GM12878 (cell line): ENCODE data around the gene PPP1R3E. TPM values are rescaled to one million over a fixed set of nuclear protein-coding genes. Genes with fewer than 3 reads are reported as not detected.
A peak's percentile ranks its signal among the peaks of the same experiment; 100 is the strongest.

Experiments
- BACH1 ChIP-seq: fragments of 450-650 bp; IDR thresholded peaks from 2 replicates; pipeline ENCODE4 v1.6.1; 2017; ENCODE audit warnings: mild to moderate bottlenecking, borderline replicate concordance
- BMI1 ChIP-seq: fragments of 450-650 bp; IDR thresholded peaks from 2 replicates; pipeline ENCODE4 v1.6.1; 2016; ENCODE audit warnings: mild to moderate bottlenecking, moderate library complexity, borderline replicate concordance
- EED ChIP-seq: sonication (generic); IDR thresholded peaks from 2 replicates; pipeline ENCODE4 v1.6.1; 2016; ENCODE audit warnings: antibody characterized with exemption, low read depth
- EGR1 ChIP-seq, 2 experiments: IDR thresholded peaks; 1 replicate in 1 of 2; 2 replicates in 1 of 2; pipeline ENCODE4 v1.6.1; 2011 to 2012; ENCODE audit warnings: low read depth in 2 of 2, low read length in 2 of 2, borderline replicate concordance in 1 of 2, mild to moderate bottlenecking in 1 of 2, moderate library complexity in 1 of 2
- ESRRA ChIP-seq: IDR thresholded peaks from 2 replicates; pipeline ENCODE4 v1.6.1; 2012; ENCODE audit warnings: mild to moderate bottlenecking, low read length, improper control_type of control experiment
- FOXM1 ChIP-seq: IDR thresholded peaks from 2 replicates; pipeline ENCODE4 v1.6.1; 2012; ENCODE audit warnings: low read depth, mild to moderate bottlenecking, inconsistent platforms, low read length, moderate library complexity
- HDGF ChIP-seq: fragments of 450-650 bp; IDR thresholded peaks from 2 replicates; pipeline ENCODE4 v1.6.1; 2016; ENCODE audit warnings: antibody characterized with exemption
- IRF4 ChIP-seq: IDR thresholded peaks from 2 replicates; pipeline ENCODE4 v1.6.1; 2011; ENCODE audit warnings: low read depth, low read length
- JUNB ChIP-seq: IDR thresholded peaks from 2 replicates; pipeline ENCODE4 v1.6.1; 2016; ENCODE audit warnings: antibody characterized with exemption, mild to moderate bottlenecking
- KAT2A ChIP-seq: conservative IDR thresholded peaks from 2 replicates; pipeline ENCODE4 v1.6.1; 2011; ENCODE audit warnings: low read depth, low read length; ENCODE audit not compliant: control insufficient read depth
- MTA3 ChIP-seq: IDR thresholded peaks from 2 replicates; pipeline ENCODE4 v1.6.1; 2012; ENCODE audit warnings: low read length, inconsistent platforms, borderline replicate concordance
- NKRF ChIP-seq: fragments of 450-650 bp; conservative IDR thresholded peaks from 2 replicates; pipeline ENCODE4 v1.6.1; 2017; ENCODE audit warnings: mild to moderate bottlenecking, moderate library complexity
- NR2F1 ChIP-seq: fragments of 450-650 bp; conservative IDR thresholded peaks from 2 replicates; pipeline ENCODE4 v1.6.1; 2017; ENCODE audit warnings: mild to moderate bottlenecking
- PAX8 ChIP-seq: fragments of 450-650 bp; IDR thresholded peaks from 2 replicates; pipeline ENCODE4 v1.6.1; 2017; ENCODE audit warnings: mild to moderate bottlenecking, moderate library complexity
- PBX3 ChIP-seq: IDR thresholded peaks from 2 replicates; pipeline ENCODE4 v1.6.1; 2011; ENCODE audit warnings: mild to moderate bottlenecking, low read depth, low read length, moderate library complexity; ENCODE audit not compliant: insufficient replicate concordance
- POU2F2 ChIP-seq: IDR thresholded peaks from 3 replicates; pipeline ENCODE4 v1.6.1; 2011; ENCODE audit warnings: low read depth, mild to moderate bottlenecking, low read length, borderline replicate concordance
- RFX5 ChIP-seq: IDR thresholded peaks from 2 replicates; pipeline ENCODE4 v1.6.1; 2011; ENCODE audit warnings: low read depth, low read length, improper control_type of control experiment
- SIX5 ChIP-seq: IDR thresholded peaks from 2 replicates; pipeline ENCODE4 v1.6.1; 2011; ENCODE audit warnings: mild to moderate bottlenecking, low read depth, low read length, moderate library complexity; ENCODE audit not compliant: severe bottlenecking
- SKIL ChIP-seq: fragments of 450-650 bp; IDR thresholded peaks from 2 replicates; pipeline ENCODE4 v1.6.1; 2017; ENCODE audit warnings: mild to moderate bottlenecking, low read depth, inconsistent platforms; ENCODE audit not compliant: poor library complexity, severe bottlenecking
- SREBF2 ChIP-seq: IDR thresholded peaks from 2 replicates; pipeline ENCODE4 v1.6.1; 2012; ENCODE audit warnings: mild to moderate bottlenecking, low read length
- TCF12 ChIP-seq: IDR thresholded peaks from 2 replicates; pipeline ENCODE4 v1.6.1; 2011; ENCODE audit warnings: low read depth, mild to moderate bottlenecking, low read length
- ZNF217 ChIP-seq: fragments of 450-650 bp; IDR thresholded peaks from 2 replicates; pipeline ENCODE4 v1.6.1; 2017; ENCODE audit warnings: antibody characterized with exemption, mild to moderate bottlenecking
- polyA plus RNA-seq, 11 experiments: library from polyadenylated mRNA; depleted of rRNA in 4 of 11; unstranded in 6 of 11; stranded (reverse) in 5 of 11; fragments of >200 nt; fragmentation: Nextera tagmentation in 4 of 11; fragmentation: Illumina TruSeq in 1 of 11; extraction: Ambion mirVana in 4 of 11; extraction: Trizol in 1 of 11; gene quantifications; 1 replicate in 1 of 11; 2 replicates in 10 of 11; pipeline versions ENCODE4 v1.2.1 to v1.2.3, GENCODE V29; 2011 to 2016; ENCODE audit warnings: inconsistent platforms in 2 of 11, missing spikeins in 2 of 11, low read depth in 1 of 11
- total RNA-seq, 4 experiments: library from RNA; depleted of rRNA in 3 of 4; stranded (reverse); fragments of >200 nt in 3 of 4; fragmentation: Illumina TruSeq in 1 of 4; extraction: Trizol in 1 of 4; gene quantifications; 2 replicates each; pipeline versions ENCODE4 v1.2.1 to v1.2.3, GENCODE V29; 2013 to 2021
- TF ChIP-seq, protein P1 (sequence below): fragments of 150-350 bp; IDR thresholded peaks from 2 replicates; pipeline ENCODE4 v1.6.1; 2014; ENCODE audit warnings: mild to moderate bottlenecking, low read depth, low read length
- TF ChIP-seq, protein P2 (sequence below): IDR thresholded peaks from 2 replicates; pipeline ENCODE4 v1.6.1; 2012; ENCODE audit warnings: low read length, inconsistent platforms

The PPP1R3E gene
- total and polyA plus RNA-seq, 10 of the 15 experiments (the other 5 are each of a cell fraction or from before 2014, with no cell fraction given), result 4.6 to 26.4 (median 7.1) TPM

GRCh38 chr14:23301288-23301968 is 1.2 kb downstream of the PPP1R3E start (continued):
- TF ChIP-seq, protein P1, sequence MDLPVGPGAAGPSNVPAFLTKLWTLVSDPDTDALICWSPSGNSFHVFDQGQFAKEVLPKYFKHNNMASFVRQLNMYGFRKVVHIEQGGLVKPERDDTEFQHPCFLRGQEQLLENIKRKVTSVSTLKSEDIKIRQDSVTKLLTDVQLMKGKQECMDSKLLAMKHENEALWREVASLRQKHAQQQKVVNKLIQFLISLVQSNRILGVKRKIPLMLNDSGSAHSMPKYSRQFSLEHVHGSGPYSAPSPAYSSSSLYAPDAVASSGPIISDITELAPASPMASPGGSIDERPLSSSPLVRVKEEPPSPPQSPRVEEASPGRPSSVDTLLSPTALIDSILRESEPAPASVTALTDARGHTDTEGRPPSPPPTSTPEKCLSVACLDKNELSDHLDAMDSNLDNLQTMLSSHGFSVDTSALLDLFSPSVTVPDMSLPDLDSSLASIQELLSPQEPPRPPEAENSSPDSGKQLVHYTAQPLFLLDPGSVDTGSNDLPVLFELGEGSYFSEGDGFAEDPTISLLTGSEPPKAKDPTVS, result no peak
- 0 out of 2 replicates have a peak, but pooled peaks have one; percentile 7 for TF ChIP-seq TCF12
- peak; percentile 24 for TF ChIP-seq PBX3
- no peak for TF ChIP-seq BMI1
- TF ChIP-seq KAT2A, result no peak
- no peak for TF ChIP-seq SREBF2
- TF ChIP-seq, protein P2, sequence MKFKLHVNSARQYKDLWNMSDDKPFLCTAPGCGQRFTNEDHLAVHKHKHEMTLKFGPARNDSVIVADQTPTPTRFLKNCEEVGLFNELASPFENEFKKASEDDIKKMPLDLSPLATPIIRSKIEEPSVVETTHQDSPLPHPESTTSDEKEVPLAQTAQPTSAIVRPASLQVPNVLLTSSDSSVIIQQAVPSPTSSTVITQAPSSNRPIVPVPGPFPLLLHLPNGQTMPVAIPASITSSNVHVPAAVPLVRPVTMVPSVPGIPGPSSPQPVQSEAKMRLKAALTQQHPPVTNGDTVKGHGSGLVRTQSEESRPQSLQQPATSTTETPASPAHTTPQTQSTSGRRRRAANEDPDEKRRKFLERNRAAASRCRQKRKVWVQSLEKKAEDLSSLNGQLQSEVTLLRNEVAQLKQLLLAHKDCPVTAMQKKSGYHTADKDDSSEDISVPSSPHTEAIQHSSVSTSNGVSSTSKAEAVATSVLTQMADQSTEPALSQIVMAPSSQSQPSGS, result no peak
- TF ChIP-seq IRF4, result no peak
- TF ChIP-seq POU2F2, result peak; percentile 54; the same call in 1 of the 3 replicates
- no peak for TF ChIP-seq ZNF217
- peak; percentile 37; the same call in 1 of the 2 replicates for TF ChIP-seq RFX5
- no peak for TF ChIP-seq SIX5
- TF ChIP-seq EED, result peak; percentile 56; the same call in 1 of the 2 replicates
- no peak for TF ChIP-seq SKIL
- no peak for TF ChIP-seq ESRRA
- TF ChIP-seq JUNB, result no peak
- peak; percentile 83 for TF ChIP-seq NKRF
- peak; percentile 69; the same call in 1 of the 2 replicates for TF ChIP-seq HDGF
- peak; percentile 96 for TF ChIP-seq BACH1
- TF ChIP-seq FOXM1, result no peak
- TF ChIP-seq NR2F1, result peak; percentile 60; the same call in 1 of the 2 replicates
- TF ChIP-seq PAX8, result no peak
- peak; percentile 88 to 95 for TF ChIP-seq EGR1 (IDR thresholded peaks at IDR 0.05; ENCODE audit: borderline replicate concordance in 1 of 2, low read depth in 2 of 2, low read length in 2 of 2)
- no peak for TF ChIP-seq MTA3
